DND-41 (cell line): Measurements from ENCODE around the gene MAPK6.

ENCODE experiments used
- ATAC-seq: fragments of 200-7000 bp; cut with Tn5 transposase; 3 replicates; pipeline ENCODE4 v1.9.1; 2021; ENCODE audit warnings: low read depth; ENCODE audit not compliant: insufficient read depth
- DNase-seq: peaks from one replicate; pipeline ENCODE4 v3.0.0-alpha.2; 2020
- H2AFZ ChIP-seq: 2 replicates; pipeline ENCODE4 v1.6.0; 2012; ENCODE audit warnings: low read depth, low read length
- H3K27ac ChIP-seq: 2 replicates; pipeline ENCODE4 v1.5.1; 2012; ENCODE audit warnings: low read length, inconsistent platforms
- H3K27me3 ChIP-seq: fragments of 200-600 bp; sonication (generic); 2 replicates; pipeline ENCODE4 v1.6.0; 2012; ENCODE audit warnings: low read length, mild to moderate bottlenecking, inconsistent platforms; ENCODE audit not compliant: insufficient read depth, poor library complexity
- H3K36me3 ChIP-seq: 2 replicates; pipeline ENCODE4 v1.5.1; 2012; ENCODE audit warnings: low read length, inconsistent platforms; ENCODE audit not compliant: insufficient read depth
- H3K4me1 ChIP-seq: 2 replicates; pipeline ENCODE4 v1.5.1; 2012; ENCODE audit warnings: mild to moderate bottlenecking, low read length; ENCODE audit not compliant: insufficient read depth
- H3K4me2 ChIP-seq: 2 replicates; pipeline ENCODE4 v1.6.0; 2012; ENCODE audit warnings: mild to moderate bottlenecking, moderate library complexity, low read length, inconsistent platforms; ENCODE audit not compliant: insufficient read depth
- H3K4me3 ChIP-seq, 2 experiments: fragments of 200-600 bp in 1 of 2; shearing (Covaris generic) in 1 of 2; 2 replicates each; pipeline ENCODE4 v1.5.1; 2012 to 2016; ENCODE audit warnings: inconsistent platforms in 2 of 2, low read length in 2 of 2, mild to moderate bottlenecking in 2 of 2, low read depth in 1 of 2, moderate library complexity in 1 of 2
- H3K79me2 ChIP-seq: 2 replicates; pipeline ENCODE4 v1.6.0; 2012; ENCODE audit warnings: low read length, inconsistent platforms; ENCODE audit not compliant: insufficient read depth
- H3K9ac ChIP-seq: 2 replicates; pipeline ENCODE4 v1.6.0; 2012; ENCODE audit warnings: low read depth, mild to moderate bottlenecking, inconsistent platforms, low read length, moderate library complexity
- H3K9me3 ChIP-seq: 2 replicates; pipeline ENCODE4 v1.5.1; 2012; ENCODE audit warnings: low read length, moderate library complexity, mild to moderate bottlenecking, inconsistent platforms; ENCODE audit not compliant: insufficient read depth, severe bottlenecking
- H4K20me1 ChIP-seq: 2 replicates; pipeline ENCODE4 v1.6.0; 2012; ENCODE audit warnings: low read length; ENCODE audit not compliant: insufficient read depth
- CTCF ChIP-seq: IDR thresholded peaks from 2 replicates; pipeline ENCODE4 v1.5.1; 2012; ENCODE audit warnings: borderline replicate concordance, low read length, moderate library complexity, mild to moderate bottlenecking; ENCODE audit not compliant: poor library complexity, severe bottlenecking; ENCODE audit errors: extremely low read depth
- EZH2 ChIP-seq: IDR thresholded peaks from 3 replicates; pipeline ENCODE4 v1.6.1; 2012; ENCODE audit warnings: borderline replicate concordance, low read depth, mild to moderate bottlenecking, moderate library complexity, low read length, inconsistent platforms; ENCODE audit not compliant: severe bottlenecking

Gene MAPK6

GRCh38 chr15:52030010-52030409 lies 11.0 kb downstream of the MAPK6 start:
- H3K9me3 ChIP-seq, result no peaks in the 10 kb centered on the region
- no peaks in the 10 kb centered on the region for H3K4me1 ChIP-seq
- no peaks in the 10 kb centered on the region for H3K27me3 ChIP-seq
- no peak overlapping the region; the same call in 1 of the 2 replicates for H3K27ac ChIP-seq
- TF ChIP-seq CTCF (no peak), EZH2 (no peak)
- peaks cover 97% of the 10 kb centered on the region for H3K79me2 ChIP-seq
- no peak overlapping the region for H3K9ac ChIP-seq
- H2AFZ ChIP-seq, result no peak overlapping the region
- DNase-seq (no peak), ATAC-seq (no peak)
- H4K20me1 ChIP-seq, result peaks cover 22% of the 10 kb centered on the region; the same call in 1 of the 2 replicates
- no peak overlapping the region for H3K4me3 ChIP-seq
- H3K4me2 ChIP-seq, result no peak overlapping the region
- peaks cover 26% of the 10 kb centered on the region for H3K36me3 ChIP-seq

GRCh38 chr15:52031556-52031955 lies 12.5 kb downstream of the MAPK6 start:
- no peak overlapping the region for H2AFZ ChIP-seq
- peaks cover 26% of the 10 kb centered on the region for H3K36me3 ChIP-seq
- TF ChIP-seq EZH2, result no peak
- TF ChIP-seq CTCF, result no peak
- H3K79me2 ChIP-seq, result peaks cover 97% of the 10 kb centered on the region
- H3K27ac ChIP-seq, result no peak overlapping the region
- no peak overlapping the region for H3K4me2 ChIP-seq
- H3K4me1 ChIP-seq, result no peaks in the 10 kb centered on the region
- H3K27me3 ChIP-seq, result no peaks in the 10 kb centered on the region
- DNase-seq (no peak), ATAC-seq (no peak)
- no peak overlapping the region for H3K4me3 ChIP-seq
- no peaks in the 10 kb centered on the region for H3K9me3 ChIP-seq
- H4K20me1 ChIP-seq, result peaks cover 19% of the 10 kb centered on the region; the same call in 1 of the 2 replicates
- H3K9ac ChIP-seq, result no peak overlapping the region

- TF ChIP-seq EZH2, result no peak
- TF ChIP-seq CTCF, result no peak
- Histone ChIP-seq H3K4me1 (0 out of 2 replicates have a peak, but pooled peaks cover 2% of the 10 kb centered on the region), H3K9me3 (no peaks in the 10 kb centered on the region), H3K4me3 (no peak overlapping the region), H3K9ac (no peak overlapping the region), H3K36me3 (peaks cover 5% of the 10 kb centered on the region; the same call in 1 of the 2 replicates), H3K27me3 (no peaks in the 10 kb centered on the region), H2AFZ (no peak overlapping the region), H3K4me2 (no peak overlapping the region), H4K20me1 (peaks cover 49% of the 10 kb centered on the region; the same call in 1 of the 2 replicates), H3K27ac (no peak overlapping the region), H3K79me2 (peaks cover 99% of the 10 kb centered on the region)
- ATAC-seq, result no peak
- no peak for DNase-seq
These were observed 19.0 kb downstream of the MAPK6 start for GRCh38 chr15:52037889-52038505.
